PC-3 (cell line): ENCODE results near the gene TIMM29.

ENCODE experiments used
- CTCF ChIP-seq: fragments of 300-600 bp; sonication (generic); conservative IDR thresholded peaks from 2 replicates; pipeline ENCODE4 v1.5.1; 2017; ENCODE audit warnings: antibody characterized with exemption, low read depth, mild to moderate bottlenecking, low read length
- EZH2 ChIP-seq: fragments of 300-600 bp; sonication (generic); IDR thresholded peaks from one replicate; pipeline ENCODE4 v1.6.1; 2017; ENCODE audit warnings: antibody characterized with exemption, mild to moderate bottlenecking, low read length; ENCODE audit not compliant: unreplicated experiment

DNA sequence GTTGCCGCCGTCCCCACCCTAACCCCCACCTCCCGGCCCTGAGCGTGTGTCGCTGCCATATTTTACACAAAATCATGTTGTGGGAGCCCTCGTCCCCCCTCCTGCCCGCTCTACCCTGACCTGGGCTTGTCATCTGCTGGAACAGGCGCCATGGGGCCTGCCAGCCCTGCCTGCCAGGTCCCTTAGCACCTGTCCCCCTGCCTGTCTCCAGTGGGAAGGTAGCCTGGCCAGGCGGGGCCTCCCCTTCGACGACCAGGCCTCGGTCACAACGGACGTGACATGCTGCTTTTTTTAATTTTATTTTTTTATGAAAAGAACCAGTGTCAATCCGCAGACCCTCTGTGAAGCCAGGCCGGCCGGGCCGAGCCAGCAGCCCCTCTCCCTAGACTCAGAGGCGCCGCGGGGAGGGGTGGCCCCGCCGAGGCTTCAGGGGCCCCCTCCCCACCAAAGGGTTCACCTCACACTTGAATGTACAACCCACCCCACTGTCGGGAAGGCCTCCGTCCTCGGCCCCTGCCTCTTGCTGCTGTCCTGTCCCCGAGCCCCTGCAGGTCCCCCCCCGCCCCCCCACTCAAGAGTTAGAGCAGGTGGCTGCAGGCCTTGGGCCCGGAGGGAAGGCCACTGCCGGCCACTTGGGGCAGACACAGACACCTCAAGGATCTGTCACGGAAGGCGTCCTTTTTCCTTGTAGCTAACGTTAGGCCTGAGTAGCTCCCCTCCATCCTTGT lies 6.5 kb upstream of the TIMM29 start:
- TF ChIP-seq CTCF (no peak), EZH2 (no peak)
